OCI-LY7 (cell line): ENCODE data around the gene GNB5. TPM values are rescaled to one million over a fixed set of nuclear protein-coding genes. Genes with fewer than 3 reads are reported as not detected.
A peak's percentile ranks its signal among the peaks of the same experiment; 100 is the strongest.
"Not testable (repeated sequence)": the region's sequence is repeated elsewhere in the genome, so short reads cannot be mapped to it uniquely, and the experiment has no call there.

Experiments
- BruUV-seq: library from RNA; stranded (reverse); fragments of 400-500 nt; replicated peaks from 2 replicates; lab custom pipeline; 2021; lab: Mats Ljungman, UMichigan
- CTCF ChIA-PET: fragments of 300-600 bp; sonication (Branson Sonifier 250); formaldehyde crosslinking; loops from one replicate; lab custom pipeline; 2022; ENCODE audit warnings: antibody characterized with exemption; ENCODE audit not compliant: unreplicated experiment; lab: Charles Lee
- POLR2A ChIA-PET: fragments of 300-600 bp; sonication (Branson Sonifier 250); formaldehyde crosslinking; loops from one replicate; lab custom pipeline; 2022; ENCODE audit warnings: antibody characterized with exemption; lab: Charles Lee
- DNase-seq: peaks from one replicate; pipeline ENCODE4 v3.0.0-alpha.2; 2015; ENCODE audit warnings: low spot score
- H2AFZ ChIP-seq: fragments of 200-600 bp; sonication (generic), shearing (Covaris generic); 2 replicates; pipeline ENCODE4 v1.6.1; 2014; ENCODE audit warnings: mild to moderate bottlenecking, antibody characterized with exemption, low read length, moderate library complexity
- H3K27ac ChIP-seq: fragments of 200-600 bp; sonication (generic); 2 replicates; pipeline ENCODE4 v1.5.1; 2014; ENCODE audit warnings: mixed run types, low read depth, mild to moderate bottlenecking, moderate library complexity, low read length, inconsistent platforms; ENCODE audit not compliant: poor library complexity, severe bottlenecking
- H3K36me3 ChIP-seq: fragments of 200-600 bp; sonication (generic); 2 replicates; pipeline ENCODE4 v1.6.1; 2014; ENCODE audit warnings: mild to moderate bottlenecking, antibody characterized with exemption, low read length, moderate library complexity, mixed read lengths; ENCODE audit not compliant: insufficient read depth
- H3K4me1 ChIP-seq: fragments of 200-600 bp; sonication (generic); 2 replicates; pipeline ENCODE4 v1.5.1; 2014; ENCODE audit warnings: mild to moderate bottlenecking, low read length; ENCODE audit not compliant: insufficient read depth, poor library complexity, severe bottlenecking
- H3K4me2 ChIP-seq: fragments of 200-600 bp; sonication (generic); 2 replicates; pipeline ENCODE4 v1.6.1; 2014; ENCODE audit warnings: mild to moderate bottlenecking, low read length
- H3K4me3 ChIP-seq: fragments of 200-600 bp; sonication (generic); 2 replicates; pipeline ENCODE4 v1.5.1; 2014; ENCODE audit warnings: mild to moderate bottlenecking, low read depth, low read length; ENCODE audit not compliant: poor library complexity, severe bottlenecking
- H3K79me2 ChIP-seq: fragments of 200-600 bp; sonication (generic); 2 replicates; pipeline ENCODE4 v1.6.1; 2016; ENCODE audit warnings: low read depth, mild to moderate bottlenecking, low read length, moderate library complexity, mixed read lengths; ENCODE audit not compliant: insufficient read depth
- H3K9me2 ChIP-seq: fragments of 200-600 bp; sonication (generic); 2 replicates; pipeline ENCODE4 v1.6.1; 2016; ENCODE audit warnings: mild to moderate bottlenecking, low read length, mixed read lengths; ENCODE audit not compliant: insufficient read depth
- H3K9me3 ChIP-seq: fragments of 200-600 bp; sonication (generic); 2 replicates; pipeline ENCODE4 v1.6.1; 2014; ENCODE audit warnings: mild to moderate bottlenecking, mixed run types, low read length, mixed read lengths
- H4K20me1 ChIP-seq: fragments of 200-600 bp; sonication (generic); 2 replicates; pipeline ENCODE4 v1.6.1; 2014; ENCODE audit warnings: mild to moderate bottlenecking, antibody characterized with exemption, low read length, moderate library complexity, mixed read lengths; ENCODE audit not compliant: insufficient read depth
- CTCF ChIP-seq: fragments of 200-600 bp; sonication (generic); conservative IDR thresholded peaks from 2 replicates; pipeline ENCODE4 v1.5.1; 2014; ENCODE audit warnings: mild to moderate bottlenecking, antibody characterized with exemption, low read length, moderate library complexity, mixed read lengths
- EZH2phosphoT487 ChIP-seq: fragments of 200-600 bp; sonication (generic); IDR thresholded peaks from 2 replicates; pipeline ENCODE4 v1.6.1; 2018; ENCODE audit warnings: low read depth, borderline replicate concordance, mild to moderate bottlenecking, mixed run types, antibody characterized with exemption, low read length, moderate library complexity, mixed read lengths
- intact Hi-C: fragments of 100-400 bp; cut with micrococcal nuclease; formaldehyde crosslinking; loops from one replicate; pipeline ENCODE4 v1.10.0; 2022; ENCODE audit not compliant: unreplicated experiment
- total RNA-seq, 2 experiments: library from RNA; depleted of rRNA in 1 of 2; stranded (reverse); fragments of >200 nt in 1 of 2; shearing (Covaris generic) in 1 of 2; gene quantifications; 2 replicates each; pipeline ENCODE4 v1.2.3, GENCODE V29; 2014 to 2022

GNB5 gene
- total RNA-seq, 2 experiments from 2014 or later = 49.0 to 53.9 TPM

- H4K20me1 ChIP-seq, CTCF ChIA-PET, intact Hi-C loops, BruUV-seq, H3K9me2 ChIP-seq, H3K9me3 ChIP-seq, H2AFZ ChIP-seq, DNase-seq: not testable (repeated sequence)
- POLR2A ChIA-PET = interaction anchor here (0.6 to 3.1 kb wide), 7 partner anchors 9 to 88 kb away, joined by 3 to 16 read pairs (median 3); no protein-coding TSS in a partner anchor
- peak overlapping the region; percentile 50 for H3K4me2 ChIP-seq
- H3K4me1 ChIP-seq = peaks cover 23% of the 10 kb centered on the region
- H3K4me3 ChIP-seq = peak overlapping the region; percentile 3
- peaks cover 57% of the 10 kb centered on the region for H3K79me2 ChIP-seq
- peak overlapping the region; percentile 30 for H3K27ac ChIP-seq
- peaks cover 36% of the 10 kb centered on the region for H3K36me3 ChIP-seq
These were observed 25.6 kb downstream of the GNB5 start for GRCh38 chr15:52165494-52166131.

- Histone ChIP-seq H2AFZ (no peak overlapping the region), H4K20me1 (no peaks in the 10 kb centered on the region), H3K9me3 (no peaks in the 10 kb centered on the region), H3K27ac (peak overlapping the region; percentile 30), H3K4me1 (peaks cover 23% of the 10 kb centered on the region), H3K79me2 (peaks cover 49% of the 10 kb centered on the region), H3K4me2 (peak overlapping the region; percentile 50), H3K9me2 (no peaks in the 10 kb centered on the region), H3K4me3 (peak overlapping the region; percentile 33), H3K36me3 (peaks cover 35% of the 10 kb centered on the region)
- peak; percentile 65 for DNase-seq
- BruUV-seq = no TSS peak
- ChIA-PET POLR2A (interaction anchor here (0.6 to 3.1 kb wide), 6 partner anchors 10 to 278 kb away, joined by 3 to 16 read pairs (median 3); no protein-coding TSS in a partner anchor), CTCF (no interaction called here)
- TF ChIP-seq EZH2phosphoT487 = no peak
- TF ChIP-seq CTCF = no peak
- intact Hi-C loops = no loop called here
These were observed 26.4 kb downstream of the GNB5 start for GRCh38 chr15:52164631-52165265.

GRCh38 chr15:52163321-52164190 lies 27.6 kb downstream of the GNB5 start:
- no peak overlapping the region for H3K4me2 ChIP-seq
- H4K20me1 ChIP-seq = no peaks in the 10 kb centered on the region
- POLR2A ChIA-PET = interaction anchor here (0.5 to 1.0 kb wide), 3 partner anchors 16 to 1463 kb away, joined by 3 read pairs; no protein-coding TSS in a partner anchor

More at GRCh38 chr15:52163321-52164190, 27.6 kb downstream of the GNB5 start:
- intact Hi-C loops = no loop called here
- DNase-seq = peak; percentile 45
- no peak overlapping the region for H3K27ac ChIP-seq
- peaks cover 47% of the 10 kb centered on the region for H3K36me3 ChIP-seq
- no peak overlapping the region for H3K4me3 ChIP-seq
- no peak overlapping the region for H2AFZ ChIP-seq
- no TSS peak for BruUV-seq
- CTCF ChIA-PET = no interaction called here
- H3K9me2 ChIP-seq = no peaks in the 10 kb centered on the region
- peaks cover 49% of the 10 kb centered on the region for H3K79me2 ChIP-seq
- H3K9me3 ChIP-seq = no peaks in the 10 kb centered on the region
- TF ChIP-seq EZH2phosphoT487 = no peak
- TF ChIP-seq CTCF = peak; percentile 76
- H3K4me1 ChIP-seq = peaks cover 23% of the 10 kb centered on the region
